WI38 (cell line): ENCODE results near the gene PAPPA.

Experiments used
- H3K4me3 ChIP-seq: 2 replicates; pipeline ENCODE4 v1.5.1; 2011; ENCODE audit warnings: low read depth, mild to moderate bottlenecking, control low read depth, low read length
- TF ChIP-seq, protein P1 (sequence below): IDR thresholded peaks from 2 replicates; pipeline ENCODE4 v1.5.1; 2012; ENCODE audit warnings: low read depth, mild to moderate bottlenecking, control low read depth, low read length

Gene PAPPA

DNA sequence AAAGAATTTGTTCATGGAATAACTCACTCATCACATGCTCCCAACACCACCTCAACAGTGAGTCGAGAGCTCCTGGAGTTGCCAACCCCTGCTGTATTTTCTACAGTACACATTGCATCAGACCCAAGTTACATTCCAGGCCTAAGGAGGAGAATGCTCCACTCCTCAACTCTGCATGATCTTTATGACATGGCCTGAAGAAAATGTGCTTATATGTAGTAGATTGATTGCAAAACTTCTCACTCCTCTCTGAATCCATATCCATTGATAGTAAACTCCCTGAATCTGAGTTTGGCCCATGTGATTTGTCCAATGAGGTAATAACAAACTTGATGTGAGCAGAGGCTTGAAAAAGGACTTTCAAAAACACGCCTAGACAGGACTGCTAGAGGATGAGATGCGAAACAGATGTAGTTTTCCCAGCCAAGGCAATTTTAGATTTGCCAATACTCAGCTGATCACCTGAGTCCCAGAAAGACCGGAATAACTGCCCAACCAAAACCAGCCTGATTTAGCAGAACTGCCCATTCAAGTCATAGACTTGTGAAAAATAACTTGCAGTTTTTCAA lies 29.0 kb upstream of the PAPPA start:
- TF ChIP-seq, protein P1, sequence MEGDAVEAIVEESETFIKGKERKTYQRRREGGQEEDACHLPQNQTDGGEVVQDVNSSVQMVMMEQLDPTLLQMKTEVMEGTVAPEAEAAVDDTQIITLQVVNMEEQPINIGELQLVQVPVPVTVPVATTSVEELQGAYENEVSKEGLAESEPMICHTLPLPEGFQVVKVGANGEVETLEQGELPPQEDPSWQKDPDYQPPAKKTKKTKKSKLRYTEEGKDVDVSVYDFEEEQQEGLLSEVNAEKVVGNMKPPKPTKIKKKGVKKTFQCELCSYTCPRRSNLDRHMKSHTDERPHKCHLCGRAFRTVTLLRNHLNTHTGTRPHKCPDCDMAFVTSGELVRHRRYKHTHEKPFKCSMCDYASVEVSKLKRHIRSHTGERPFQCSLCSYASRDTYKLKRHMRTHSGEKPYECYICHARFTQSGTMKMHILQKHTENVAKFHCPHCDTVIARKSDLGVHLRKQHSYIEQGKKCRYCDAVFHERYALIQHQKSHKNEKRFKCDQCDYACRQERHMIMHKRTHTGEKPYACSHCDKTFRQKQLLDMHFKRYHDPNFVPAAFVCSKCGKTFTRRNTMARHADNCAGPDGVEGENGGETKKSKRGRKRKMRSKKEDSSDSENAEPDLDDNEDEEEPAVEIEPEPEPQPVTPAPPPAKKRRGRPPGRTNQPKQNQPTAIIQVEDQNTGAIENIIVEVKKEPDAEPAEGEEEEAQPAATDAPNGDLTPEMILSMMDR: no peak
- no peak overlapping the region for H3K4me3 ChIP-seq

DNA sequence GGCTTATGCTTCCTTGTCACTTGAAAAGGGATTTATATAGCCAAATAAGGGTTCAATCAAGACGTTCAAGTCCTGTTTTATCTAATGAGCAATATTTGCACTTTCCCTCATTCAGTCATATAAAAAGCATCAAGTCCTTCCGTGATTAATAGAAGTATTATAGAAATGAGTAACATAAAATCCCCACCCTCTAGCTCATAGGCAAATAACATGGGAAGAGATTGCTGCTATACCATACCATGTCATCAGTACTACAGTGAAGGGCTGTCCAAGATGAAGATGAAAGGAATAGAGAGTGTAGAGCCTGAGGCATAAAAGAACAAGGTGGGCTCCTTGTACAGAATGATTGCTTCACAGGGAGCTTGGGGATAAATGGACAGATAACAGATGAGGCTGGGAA lies 20.4 kb upstream of the PAPPA start:
- TF ChIP-seq, protein P1: no peak
- no peak overlapping the region for H3K4me3 ChIP-seq

DNA sequence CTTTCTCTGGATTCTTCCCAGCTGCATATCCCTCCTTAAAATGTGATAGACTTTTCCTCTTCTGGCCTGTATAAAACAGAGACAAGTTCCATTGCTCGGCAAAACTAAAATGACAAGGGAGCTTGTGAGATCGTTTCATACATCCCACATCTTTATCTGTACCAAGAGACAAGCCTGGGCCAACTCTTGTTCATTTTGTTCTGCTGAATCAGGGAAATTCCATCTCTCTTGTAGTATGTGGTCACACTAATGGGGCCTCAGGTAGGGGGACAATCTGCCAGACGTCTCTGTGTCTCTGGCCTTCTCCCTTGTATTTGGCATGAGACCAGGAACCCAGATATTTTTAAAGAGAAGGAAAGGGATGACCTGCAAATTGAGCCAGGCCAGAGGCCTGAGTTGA lies 18.6 kb upstream of the PAPPA start:
- H3K4me3 ChIP-seq: no peak overlapping the region
- TF ChIP-seq, protein P1: no peak

DNA sequence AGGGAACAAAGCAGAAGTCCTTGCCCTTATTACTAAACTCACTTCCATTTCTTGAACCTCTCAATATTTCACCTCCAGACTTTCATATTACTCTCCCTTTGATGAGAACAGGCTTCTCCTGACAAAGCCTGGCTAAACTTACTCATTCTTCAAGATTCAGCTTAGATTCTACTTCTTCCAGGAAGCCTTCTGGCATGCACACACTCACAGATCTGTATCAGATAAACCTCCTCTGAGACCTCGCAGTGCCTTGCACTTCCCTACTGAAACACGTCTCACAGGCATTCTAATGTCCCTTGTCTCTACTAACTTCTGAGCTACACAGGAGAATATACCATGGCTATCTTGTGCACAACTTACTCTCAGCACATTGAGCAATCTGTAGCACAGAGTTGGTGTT lies 16.6 kb upstream of the PAPPA start:
- H3K4me3 ChIP-seq: no peak overlapping the region
- TF ChIP-seq, protein P1: no peak

DNA sequence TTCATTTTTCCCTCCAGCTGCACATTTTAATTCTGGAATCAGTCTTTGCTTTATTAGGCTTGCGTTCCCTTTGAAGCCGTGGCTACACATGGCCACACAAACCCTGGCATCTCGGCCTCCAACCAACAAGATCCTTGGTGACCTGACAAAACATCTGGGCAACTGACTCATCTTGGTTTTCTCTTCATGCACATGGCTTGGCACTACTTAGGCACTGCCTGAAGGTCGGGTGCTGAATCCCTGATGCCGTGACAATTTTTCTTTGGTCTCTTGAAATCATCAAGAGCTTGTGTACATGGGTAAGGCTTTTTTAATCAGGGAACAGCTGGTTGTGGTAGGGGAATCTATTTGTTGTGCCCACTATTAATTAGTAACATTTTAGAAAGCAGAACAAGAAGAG lies 16.0 kb upstream of the PAPPA start:
- H3K4me3 ChIP-seq: no peak overlapping the region
- TF ChIP-seq, protein P1: no peak

DNA sequence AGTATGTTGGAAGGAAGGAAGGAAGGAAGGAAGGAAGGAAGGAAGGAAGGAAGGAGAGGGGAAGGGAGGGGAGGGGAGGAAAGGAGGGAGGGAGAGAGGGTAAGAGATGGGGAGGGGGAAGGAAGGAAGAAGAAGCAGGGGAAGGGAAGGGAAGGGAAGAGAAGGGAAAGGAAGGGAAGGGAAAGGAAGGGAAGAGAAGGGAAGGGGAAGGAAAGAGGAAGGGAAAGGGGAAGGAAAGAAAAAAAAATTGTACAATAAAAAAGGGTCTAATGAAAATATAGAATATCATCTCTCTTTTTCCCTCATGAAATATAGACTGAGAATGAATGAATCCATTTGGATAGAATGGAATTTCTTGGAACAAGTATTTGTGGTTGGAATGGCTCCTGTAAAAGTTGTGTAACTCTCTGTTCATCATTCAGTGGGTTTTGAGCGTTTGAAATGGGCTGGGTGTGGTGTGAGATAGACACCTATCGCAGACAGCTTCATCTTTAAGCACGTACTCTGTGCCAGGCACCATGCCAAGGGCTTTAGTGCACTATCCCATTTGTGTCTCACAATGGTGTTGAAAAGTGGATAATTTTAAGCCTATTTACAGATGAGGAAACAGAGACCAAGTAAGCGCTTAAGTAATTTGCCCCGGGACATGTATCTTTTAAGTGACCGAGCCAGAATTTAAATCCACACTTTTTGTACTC lies 11.6 kb upstream of the PAPPA start:
- H3K4me3 ChIP-seq: no peak overlapping the region
- TF ChIP-seq, protein P1: no peak

DNA sequence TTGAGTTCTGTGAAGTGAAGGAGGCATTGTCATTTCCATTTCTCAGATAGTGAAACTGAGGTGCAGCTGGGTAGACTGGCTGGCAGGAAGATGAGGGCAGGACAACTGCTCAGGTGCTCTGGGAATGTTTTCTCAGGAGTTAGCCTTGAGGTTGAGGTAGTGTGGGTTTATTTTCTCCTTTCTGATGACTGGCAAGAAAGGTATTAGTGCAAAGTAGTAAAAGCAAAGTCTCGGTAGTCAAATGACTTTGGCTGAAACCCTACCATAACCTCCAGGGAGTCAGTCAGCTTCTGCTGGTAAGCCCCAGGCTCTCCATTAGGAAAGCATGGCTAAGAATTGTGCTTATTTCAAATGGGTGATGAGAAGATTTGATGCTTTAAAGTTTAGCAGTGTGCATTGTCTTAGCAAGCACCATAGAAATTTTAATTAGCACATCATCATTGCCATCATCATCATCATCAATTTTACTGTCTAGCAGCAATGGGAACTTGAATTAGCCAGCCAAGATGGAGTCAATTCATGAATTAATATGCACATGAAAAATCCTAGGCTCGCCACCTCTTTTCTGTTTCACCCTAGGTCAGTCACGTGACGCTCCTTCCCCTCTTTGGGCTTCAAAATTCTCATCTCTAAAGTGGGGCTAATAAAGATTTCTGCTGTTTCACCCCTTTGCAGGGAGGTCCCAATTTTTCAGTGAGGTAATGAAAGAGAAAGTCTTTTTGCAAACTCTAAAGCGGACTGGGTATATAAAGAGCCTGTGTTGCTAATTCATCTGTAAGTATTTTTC lies 10.7 kb upstream of the PAPPA start:
- no peak overlapping the region for H3K4me3 ChIP-seq
- TF ChIP-seq, protein P1: no peak
